ENCODE results near the gene DRGX.

Gene DRGX

GRCh38 chr10:49385939-49386922 lies 9.7 kb downstream of the DRGX start:
- TF ChIP-seq JUND (IDR thresholded peaks at IDR 0.05; ENCODE audit: low read depth) = no peak
- DNase-seq (ENCODE audit: low read depth in 1 of 2, low spot score in 1 of 2) = no peak
- in situ Hi-C loops (cut with HindIII; ENCODE audit: low pct_unique_long_range_greater_than_20kb, low sequenced_read_pairs) = no loop called here

DNA sequence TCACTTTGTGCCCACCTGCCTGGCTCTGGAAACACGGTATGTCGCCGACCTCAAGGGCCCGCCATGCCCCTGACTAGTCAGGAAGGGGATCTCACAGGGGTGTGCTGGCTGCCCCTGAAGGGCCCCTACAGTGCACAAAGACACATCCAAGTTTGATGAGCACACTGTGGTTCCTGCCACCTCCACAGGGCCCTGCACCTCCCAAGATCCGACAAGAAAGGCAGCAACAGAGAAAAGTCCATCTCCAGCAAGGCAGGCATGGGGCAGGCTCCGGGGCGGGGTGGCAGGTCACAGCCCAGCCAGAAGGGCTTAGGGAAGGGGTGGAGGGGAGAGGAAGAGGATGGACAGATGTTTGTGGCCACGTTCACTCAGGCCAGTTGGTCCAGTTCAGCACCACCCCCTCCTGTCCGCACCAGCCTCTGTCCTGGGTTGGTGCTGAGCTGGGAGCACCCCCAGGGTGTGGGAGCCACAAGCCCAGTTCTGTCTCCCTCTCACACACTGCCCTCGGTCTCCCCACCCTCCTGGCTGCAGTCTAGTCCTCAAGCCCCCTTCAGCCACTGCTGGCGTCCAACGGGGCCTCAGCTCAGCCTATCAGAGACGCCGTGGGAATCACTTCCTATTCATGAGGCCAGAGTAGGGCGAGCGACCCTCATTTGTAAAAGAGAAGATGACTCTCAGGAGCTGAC lies 11.5 kb downstream of the DRGX start:
- no peak for TF ChIP-seq JUND (IDR thresholded peaks at IDR 0.05; ENCODE audit: low read depth)
- DNase-seq (ENCODE audit: low read depth in 1 of 2, low spot score in 1 of 2) = no peak
- in situ Hi-C loops (cut with HindIII; ENCODE audit: low pct_unique_long_range_greater_than_20kb, low sequenced_read_pairs) = no loop called here

- no peak for TF ChIP-seq JUND (IDR thresholded peaks at IDR 0.05; ENCODE audit: low read depth)
- in situ Hi-C loops (cut with HindIII; ENCODE audit: low pct_unique_long_range_greater_than_20kb, low sequenced_read_pairs) = no loop called here
- DNase-seq (ENCODE audit: low read depth in 1 of 2, low spot score in 1 of 2) = no peak
These were observed 12.0 kb downstream of the DRGX start for GRCh38 chr10:49383853-49384252.

- in situ Hi-C loops (cut with HindIII; ENCODE audit: low pct_unique_long_range_greater_than_20kb, low sequenced_read_pairs) = no loop called here
- DNase-seq (ENCODE audit: low read depth in 1 of 2, low spot score in 1 of 2) = no peak
- no peak for TF ChIP-seq JUND (IDR thresholded peaks at IDR 0.05; ENCODE audit: low read depth)
These were observed 13.1 kb downstream of the DRGX start for GRCh38 chr10:49382826-49383225.

DNA sequence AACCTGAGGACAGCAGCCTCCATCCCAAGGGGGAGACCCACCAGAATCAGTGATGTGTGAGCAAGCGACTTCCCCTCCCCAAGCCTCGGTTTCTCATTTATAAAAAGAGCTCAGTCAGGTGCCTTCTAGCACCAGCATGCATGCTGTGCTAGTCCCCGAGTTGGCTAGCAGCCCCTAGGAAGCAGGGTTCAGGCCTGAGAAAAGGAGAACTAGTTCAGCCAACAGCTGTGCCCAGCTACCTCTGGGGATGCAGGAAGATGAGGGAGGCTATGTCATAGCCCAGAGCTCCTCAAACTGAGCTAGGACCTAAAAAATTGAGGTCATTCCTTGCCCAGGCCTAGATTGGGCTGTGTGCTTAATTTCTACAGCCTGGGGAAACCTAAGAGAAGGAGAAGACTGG lies 13.7 kb downstream of the DRGX start:
- no peak for TF ChIP-seq JUND (IDR thresholded peaks at IDR 0.05; ENCODE audit: low read depth)
- no peak for DNase-seq (ENCODE audit: low read depth in 1 of 2, low spot score in 1 of 2)
- in situ Hi-C loops (cut with HindIII; ENCODE audit: low pct_unique_long_range_greater_than_20kb, low sequenced_read_pairs) = no loop called here

- in situ Hi-C loops (cut with HindIII; ENCODE audit: low pct_unique_long_range_greater_than_20kb, low sequenced_read_pairs) = no loop called here
- no peak for DNase-seq (ENCODE audit: low read depth in 1 of 2, low spot score in 1 of 2)
- no peak for TF ChIP-seq JUND (IDR thresholded peaks at IDR 0.05; ENCODE audit: low read depth)
These were observed 14.6 kb downstream of the DRGX start for GRCh38 chr10:49381111-49381900.

DNA sequence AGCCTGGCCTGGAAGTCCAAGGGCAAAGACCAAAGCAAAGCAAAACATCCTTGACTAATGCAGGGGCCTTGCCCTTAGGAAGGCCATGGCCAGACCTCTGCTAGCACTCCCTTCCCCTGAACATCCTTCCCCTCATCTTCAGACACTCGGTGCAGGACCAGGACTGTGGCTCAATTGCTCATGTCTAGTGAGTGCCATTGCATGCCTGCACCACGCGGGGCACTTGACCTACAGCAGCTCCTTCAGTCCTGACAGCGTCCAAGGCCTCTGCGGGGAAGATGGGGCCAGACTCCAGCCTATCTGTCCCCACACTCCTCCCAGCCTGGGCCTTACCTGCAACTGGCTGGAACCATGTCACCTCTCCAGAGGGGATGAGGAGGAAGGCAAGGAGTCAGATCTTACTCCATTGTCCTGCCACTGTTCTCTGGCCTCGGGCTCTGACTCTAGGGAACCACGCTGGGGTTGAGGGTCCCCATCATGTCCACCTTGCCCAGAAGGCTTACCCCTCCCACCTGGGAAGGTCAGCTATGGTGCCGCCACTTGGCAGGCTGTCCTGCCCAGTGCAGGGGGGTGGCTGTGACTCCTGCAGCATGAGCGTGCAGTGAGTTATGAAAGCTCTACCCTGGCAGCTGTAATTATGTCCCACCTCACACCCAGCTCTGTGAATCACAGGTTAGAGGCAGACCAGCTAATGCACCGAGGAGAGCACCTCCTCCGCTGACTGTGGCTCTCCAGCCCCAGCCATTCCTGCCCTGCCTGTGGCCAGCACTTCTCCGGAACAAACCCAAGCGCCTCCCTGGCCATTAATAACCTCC lies 16.1 kb downstream of the DRGX start:
- in situ Hi-C loops (cut with HindIII; ENCODE audit: low pct_unique_long_range_greater_than_20kb, low sequenced_read_pairs) = no loop called here
- no peak for TF ChIP-seq JUND (IDR thresholded peaks at IDR 0.05; ENCODE audit: low read depth)
- DNase-seq (ENCODE audit: low read depth in 1 of 2, low spot score in 1 of 2) = peak; percentile 55 to 66

DNA sequence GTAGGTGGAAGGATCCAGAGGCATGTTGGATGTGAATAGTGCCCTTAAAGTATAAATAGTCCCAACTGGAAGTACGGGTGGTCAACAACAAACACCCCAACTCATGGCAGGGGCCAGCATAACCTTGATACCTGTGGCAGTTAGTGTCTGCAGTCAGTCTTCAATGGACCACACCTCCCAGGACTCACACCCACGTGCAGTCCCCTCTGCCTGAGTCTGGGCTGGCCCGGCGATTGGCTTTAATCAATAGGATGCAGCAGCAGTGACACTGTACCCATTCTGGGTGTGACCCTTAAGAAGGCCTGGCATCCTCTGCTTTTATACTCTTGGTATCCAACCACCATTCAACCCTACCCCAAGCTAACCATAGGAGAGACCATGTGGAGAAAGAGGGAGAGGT lies 18.6 kb downstream of the DRGX start:
- in situ Hi-C loops (cut with HindIII; ENCODE audit: low pct_unique_long_range_greater_than_20kb, low sequenced_read_pairs) = no loop called here
- TF ChIP-seq JUND (IDR thresholded peaks at IDR 0.05; ENCODE audit: low read depth) = no peak
- no peak for DNase-seq (ENCODE audit: low read depth in 1 of 2, low spot score in 1 of 2)

DNA sequence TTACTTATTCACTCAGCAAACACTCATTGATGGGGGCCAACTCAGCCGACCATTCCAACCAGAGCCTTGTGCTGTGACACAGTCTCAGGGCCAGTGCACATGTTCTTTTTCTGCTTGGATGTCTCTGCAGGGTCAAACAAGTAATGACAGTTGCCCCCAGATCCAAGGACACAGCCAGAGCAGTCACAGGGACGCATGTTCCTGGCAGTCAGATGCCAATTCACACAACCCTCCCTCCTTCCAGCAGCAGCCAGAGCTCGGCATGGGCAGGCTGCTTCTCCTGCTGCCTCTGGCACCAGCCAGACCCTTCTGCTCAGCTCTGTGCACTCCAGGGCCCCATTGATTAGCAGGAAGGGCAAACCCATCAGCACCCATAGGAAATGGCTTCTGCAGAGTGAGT lies 20.3 kb downstream of the DRGX start:
- no peak for DNase-seq (ENCODE audit: low read depth in 1 of 2, low spot score in 1 of 2)
- TF ChIP-seq JUND (IDR thresholded peaks at IDR 0.05; ENCODE audit: low read depth) = no peak
- in situ Hi-C loops (cut with HindIII; ENCODE audit: low pct_unique_long_range_greater_than_20kb, low sequenced_read_pairs) = no loop called here

- in situ Hi-C loops (cut with HindIII; ENCODE audit: low pct_unique_long_range_greater_than_20kb, low sequenced_read_pairs) = no loop called here
- no peak for TF ChIP-seq JUND (IDR thresholded peaks at IDR 0.05; ENCODE audit: low read depth)
- no peak for DNase-seq (ENCODE audit: low read depth in 1 of 2, low spot score in 1 of 2)
These were observed 21.1 kb downstream of the DRGX start for GRCh38 chr10:49374740-49375139.

DNA sequence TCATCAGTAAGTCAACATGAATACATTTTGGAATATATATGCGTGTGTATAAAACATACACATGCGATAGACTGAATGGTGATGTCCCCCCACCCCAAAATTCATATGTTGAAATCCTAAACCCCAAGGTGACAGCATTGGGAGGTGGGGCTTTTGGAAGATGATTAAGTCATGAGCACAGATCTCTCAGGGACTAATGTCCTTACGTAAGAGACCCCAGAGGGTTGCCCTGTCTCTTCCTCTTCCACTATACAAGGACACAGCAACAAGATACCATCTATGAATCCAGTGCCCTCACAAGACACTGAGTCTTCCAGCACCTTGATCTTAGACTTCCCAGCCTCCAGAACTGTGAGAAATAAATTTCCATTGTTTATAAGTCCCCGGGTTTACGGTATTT lies 22.5 kb downstream of the DRGX start:
- no peak for TF ChIP-seq JUND (IDR thresholded peaks at IDR 0.05; ENCODE audit: low read depth)
- in situ Hi-C loops (cut with HindIII; ENCODE audit: low pct_unique_long_range_greater_than_20kb, low sequenced_read_pairs) = no loop called here
- no peak for DNase-seq (ENCODE audit: low read depth in 1 of 2, low spot score in 1 of 2)

DNA sequence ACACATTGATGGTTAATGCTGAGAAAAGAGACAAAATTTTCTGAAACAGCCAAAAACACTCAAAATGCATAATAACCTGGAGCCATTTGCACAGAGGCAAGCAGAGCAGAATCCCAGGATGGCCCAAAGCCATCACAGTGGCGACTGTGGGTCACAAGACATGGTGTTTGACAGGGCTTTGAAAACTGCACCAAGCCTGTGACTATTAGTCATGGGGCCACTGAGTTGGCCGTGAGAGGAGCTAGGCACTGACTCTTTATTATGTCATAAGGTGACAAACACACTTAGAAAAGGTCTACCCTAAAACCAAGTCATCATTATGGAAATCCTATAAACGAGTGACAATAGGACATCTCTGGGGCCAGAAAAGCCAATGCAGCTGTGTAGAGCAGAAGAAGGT lies 23.9 kb downstream of the DRGX start:
- no peak for TF ChIP-seq JUND (IDR thresholded peaks at IDR 0.05; ENCODE audit: low read depth)
- in situ Hi-C loops (cut with HindIII; ENCODE audit: low pct_unique_long_range_greater_than_20kb, low sequenced_read_pairs) = no loop called here
- DNase-seq (ENCODE audit: low read depth in 1 of 2, low spot score in 1 of 2) = no peak
